Fibroblast of the aortic adventitia (primary cell): ENCODE results near the gene PROSER2. TPM values are rescaled to one million over a fixed set of nuclear protein-coding genes. Genes with fewer than 3 reads are reported as not detected.

Experiments
- DNase-seq: peaks from one replicate; pipeline ENCODE4 v3.0.0-alpha.2; 2010; ENCODE audit warnings: low read depth
- H3K4me3 ChIP-seq: 2 replicates; pipeline ENCODE4 v1.5.1; 2011; ENCODE audit warnings: low read depth, mild to moderate bottlenecking, control low read depth, low read length, moderate library complexity
- total RNA-seq: library from RNA; depleted of rRNA; stranded (reverse); fragments of >200 nt; gene quantifications from 2 replicates; pipeline ENCODE4 v1.2.3, GENCODE V29; 2012; ENCODE audit warnings: low replicate concordance
- TF ChIP-seq, protein P1 (sequence below): IDR thresholded peaks from 2 replicates; pipeline ENCODE4 v1.5.1; 2011; ENCODE audit warnings: mild to moderate bottlenecking, low read length, control low read depth, inconsistent platforms; ENCODE audit not compliant: insufficient read depth

PROSER2 gene
- total RNA-seq, 1 donor, result 3.1 TPM

DNA sequence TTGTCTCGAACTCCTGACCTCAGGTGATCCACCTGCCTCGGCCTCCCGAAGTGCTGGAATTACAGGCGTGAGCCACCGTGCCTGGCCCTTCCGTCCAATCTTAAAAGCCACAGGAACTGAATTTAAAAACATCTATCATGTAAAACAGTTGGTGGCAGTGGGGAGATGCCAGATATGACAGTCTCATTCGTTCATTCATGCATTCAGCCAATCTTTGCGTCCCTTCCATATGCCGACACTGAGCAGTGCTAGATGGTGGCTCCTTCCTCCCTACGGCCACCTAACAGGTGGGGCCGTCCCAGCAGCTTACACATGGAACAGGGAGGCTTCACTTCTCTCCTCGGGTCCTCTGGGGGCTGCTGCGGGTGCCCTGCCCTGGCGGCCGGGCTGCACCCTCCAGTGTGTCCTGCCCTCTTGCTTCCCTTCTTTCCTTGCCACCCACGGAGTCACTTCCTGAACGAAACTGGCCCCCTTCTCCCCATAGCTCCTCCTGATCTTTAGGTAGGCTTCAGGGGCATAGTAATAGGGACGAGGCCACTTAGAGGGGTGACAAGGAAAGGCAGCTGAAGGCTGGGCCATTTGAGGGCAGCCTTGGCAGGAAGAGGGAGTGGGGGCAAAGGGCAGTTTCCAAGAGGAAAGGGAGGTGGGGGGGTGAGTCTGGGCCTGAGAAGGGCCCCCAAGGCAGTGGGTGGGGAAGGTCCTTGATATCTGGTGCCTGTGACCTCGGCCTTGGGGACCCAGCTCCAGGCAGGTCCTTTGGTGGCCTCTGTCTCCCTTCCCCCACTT is 53.8 kb downstream of the PROSER2 start:
- H3K4me3 ChIP-seq, result no peak overlapping the region
- no peak for DNase-seq
- TF ChIP-seq, protein P1, sequence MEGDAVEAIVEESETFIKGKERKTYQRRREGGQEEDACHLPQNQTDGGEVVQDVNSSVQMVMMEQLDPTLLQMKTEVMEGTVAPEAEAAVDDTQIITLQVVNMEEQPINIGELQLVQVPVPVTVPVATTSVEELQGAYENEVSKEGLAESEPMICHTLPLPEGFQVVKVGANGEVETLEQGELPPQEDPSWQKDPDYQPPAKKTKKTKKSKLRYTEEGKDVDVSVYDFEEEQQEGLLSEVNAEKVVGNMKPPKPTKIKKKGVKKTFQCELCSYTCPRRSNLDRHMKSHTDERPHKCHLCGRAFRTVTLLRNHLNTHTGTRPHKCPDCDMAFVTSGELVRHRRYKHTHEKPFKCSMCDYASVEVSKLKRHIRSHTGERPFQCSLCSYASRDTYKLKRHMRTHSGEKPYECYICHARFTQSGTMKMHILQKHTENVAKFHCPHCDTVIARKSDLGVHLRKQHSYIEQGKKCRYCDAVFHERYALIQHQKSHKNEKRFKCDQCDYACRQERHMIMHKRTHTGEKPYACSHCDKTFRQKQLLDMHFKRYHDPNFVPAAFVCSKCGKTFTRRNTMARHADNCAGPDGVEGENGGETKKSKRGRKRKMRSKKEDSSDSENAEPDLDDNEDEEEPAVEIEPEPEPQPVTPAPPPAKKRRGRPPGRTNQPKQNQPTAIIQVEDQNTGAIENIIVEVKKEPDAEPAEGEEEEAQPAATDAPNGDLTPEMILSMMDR, result no peak

DNA sequence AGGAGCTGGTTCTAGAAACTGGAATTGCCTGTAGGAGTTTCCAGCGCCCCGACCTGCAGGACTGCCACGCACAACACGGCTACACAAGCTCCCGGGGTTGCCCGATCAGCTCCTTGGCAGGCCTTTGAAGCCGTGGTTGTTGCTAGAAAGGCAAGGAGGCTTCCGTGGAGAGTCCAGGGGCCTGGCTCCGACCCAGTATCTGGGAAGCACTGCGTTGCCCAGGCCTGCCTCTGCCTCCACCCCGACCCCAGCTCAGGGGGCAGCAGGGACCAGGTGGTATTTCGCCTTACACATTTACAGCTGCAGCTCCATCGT is 54.4 kb downstream of the PROSER2 start:
- no peak for DNase-seq
- TF ChIP-seq, protein P1, result no peak
- H3K4me3 ChIP-seq, result no peak overlapping the region

DNA sequence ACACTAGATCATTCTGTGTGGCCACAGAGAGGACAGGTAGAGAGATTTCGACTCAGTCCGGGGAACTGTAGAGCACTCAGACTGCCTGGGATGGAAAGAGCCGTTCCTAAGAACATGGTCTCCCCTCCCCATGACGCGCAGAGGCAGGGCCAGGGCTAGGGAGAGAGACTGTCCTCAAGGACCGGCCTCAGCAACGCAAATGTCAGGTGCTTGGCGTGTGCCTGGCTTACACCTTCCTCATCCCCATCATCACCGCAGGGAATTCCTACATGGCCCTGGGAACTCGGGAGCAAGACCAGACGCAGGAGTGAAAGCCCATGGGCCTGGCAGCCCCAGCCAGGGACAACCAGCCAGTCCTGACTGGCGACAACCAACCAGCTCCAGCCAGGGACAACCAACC is 55.6 kb downstream of the PROSER2 start:
- H3K4me3 ChIP-seq, result no peak overlapping the region
- DNase-seq, result no peak
- TF ChIP-seq, protein P1, result no peak

DNA sequence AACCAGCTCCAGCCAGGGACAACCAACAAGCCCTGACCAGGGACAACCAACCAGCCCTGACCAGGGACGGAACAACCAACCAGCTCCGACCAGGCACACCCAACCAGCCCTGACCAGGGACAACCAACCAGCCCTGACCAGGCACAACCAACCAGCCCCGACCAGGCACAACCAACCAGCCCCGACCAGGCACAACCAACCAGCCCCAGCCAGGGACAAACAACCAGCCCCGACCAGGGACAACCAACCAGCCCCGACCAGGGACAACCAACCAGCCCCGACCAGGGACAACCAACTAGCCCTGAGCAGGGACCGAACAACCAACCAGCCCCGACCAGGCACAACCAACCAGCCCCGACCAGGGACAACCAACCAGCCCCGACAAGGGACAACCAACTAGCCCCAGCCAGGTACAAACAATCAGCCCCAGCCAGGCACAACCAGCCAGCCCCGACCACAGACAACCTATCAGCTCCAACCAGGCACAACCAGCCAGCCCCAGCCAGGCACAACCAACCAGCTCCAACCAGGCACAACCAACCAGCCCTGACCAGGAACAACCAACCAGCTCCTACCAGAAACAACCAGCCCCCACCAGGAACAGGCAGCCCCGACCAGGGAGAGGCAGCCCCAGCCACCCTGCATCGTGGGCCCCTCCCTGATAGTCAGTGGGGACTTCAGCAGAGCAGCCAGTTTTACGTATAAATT is 56.4 kb downstream of the PROSER2 start:
- H3K4me3 ChIP-seq, result no peak overlapping the region
- no peak for DNase-seq
- TF ChIP-seq, protein P1, result no peak

DNA sequence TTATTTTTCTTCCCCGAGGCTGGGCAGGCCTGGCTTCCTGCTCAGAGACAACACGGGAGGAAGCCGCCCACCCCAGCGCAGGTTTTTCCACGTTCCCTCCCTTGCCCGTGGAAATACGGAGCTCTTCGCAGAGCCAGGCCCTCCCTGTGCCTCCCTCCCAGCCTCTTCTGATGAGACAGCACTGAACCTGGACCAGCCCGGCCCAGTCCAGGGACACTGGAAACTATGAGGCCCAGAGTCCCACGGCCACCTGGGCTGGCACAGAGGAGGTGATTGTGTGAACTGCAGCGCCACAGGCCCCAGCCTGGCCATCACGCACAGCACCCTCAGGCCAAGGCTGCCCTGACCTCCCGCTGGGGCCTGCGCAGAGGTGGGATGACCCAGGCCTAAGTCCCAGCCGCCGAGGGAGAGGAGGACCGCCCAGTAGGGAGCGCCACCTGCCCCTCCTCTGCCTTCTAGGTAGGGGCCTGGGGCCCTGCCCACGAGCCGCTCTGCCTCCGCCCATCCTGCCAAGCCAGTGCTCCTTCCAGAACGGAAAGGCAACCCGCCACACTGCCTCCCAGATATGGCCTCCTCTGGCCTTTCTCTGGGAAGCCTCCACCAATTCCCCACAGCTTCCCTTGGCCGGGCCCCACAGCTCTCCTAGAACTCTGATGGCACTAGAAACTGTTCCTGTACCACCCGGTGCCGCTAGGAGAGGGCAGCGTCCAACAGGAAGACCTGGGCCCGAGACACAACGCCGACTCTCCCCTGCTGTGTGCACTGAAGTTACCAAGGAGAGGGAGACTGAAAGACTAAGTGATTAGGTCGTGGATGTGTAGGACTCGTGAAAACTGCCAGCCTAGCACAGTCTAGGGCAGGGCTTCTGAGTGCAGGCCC is 57.2 kb downstream of the PROSER2 start:
- TF ChIP-seq, protein P1, result no peak
- H3K4me3 ChIP-seq, result no peak overlapping the region
- no peak for DNase-seq

DNA sequence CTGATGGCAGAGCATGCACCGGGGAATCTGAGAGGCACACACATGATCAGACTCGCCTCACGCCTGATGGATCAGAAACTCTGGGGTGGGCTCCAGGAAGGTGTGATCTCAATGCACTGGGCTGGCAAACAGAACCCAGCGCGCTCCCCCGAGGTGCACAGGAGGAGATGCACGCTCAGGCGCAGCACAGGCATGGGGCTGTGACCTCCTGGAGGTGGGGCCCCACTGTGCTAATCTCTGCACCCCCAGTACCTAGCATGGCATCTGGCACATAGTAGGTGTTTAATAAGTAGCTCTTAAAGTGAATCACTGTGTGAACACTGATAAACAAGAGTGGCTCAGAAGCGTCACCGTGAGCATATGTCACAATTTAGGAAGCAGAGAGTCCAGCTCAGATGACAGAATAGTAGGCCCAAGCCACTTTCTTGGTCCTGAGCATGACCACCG is 57.9 kb downstream of the PROSER2 start:
- TF ChIP-seq, protein P1, result no peak
- no peak for DNase-seq
- no peak overlapping the region for H3K4me3 ChIP-seq
